GM19238 (cell line): ENCODE results near the gene ASB10.

ENCODE experiments used
- DNase-seq: peaks from one replicate; pipeline ENCODE4 v3.0.0; 2011; ENCODE audit warnings: low spot score; ENCODE audit not compliant: insufficient read length

Gene ASB10

DNA sequence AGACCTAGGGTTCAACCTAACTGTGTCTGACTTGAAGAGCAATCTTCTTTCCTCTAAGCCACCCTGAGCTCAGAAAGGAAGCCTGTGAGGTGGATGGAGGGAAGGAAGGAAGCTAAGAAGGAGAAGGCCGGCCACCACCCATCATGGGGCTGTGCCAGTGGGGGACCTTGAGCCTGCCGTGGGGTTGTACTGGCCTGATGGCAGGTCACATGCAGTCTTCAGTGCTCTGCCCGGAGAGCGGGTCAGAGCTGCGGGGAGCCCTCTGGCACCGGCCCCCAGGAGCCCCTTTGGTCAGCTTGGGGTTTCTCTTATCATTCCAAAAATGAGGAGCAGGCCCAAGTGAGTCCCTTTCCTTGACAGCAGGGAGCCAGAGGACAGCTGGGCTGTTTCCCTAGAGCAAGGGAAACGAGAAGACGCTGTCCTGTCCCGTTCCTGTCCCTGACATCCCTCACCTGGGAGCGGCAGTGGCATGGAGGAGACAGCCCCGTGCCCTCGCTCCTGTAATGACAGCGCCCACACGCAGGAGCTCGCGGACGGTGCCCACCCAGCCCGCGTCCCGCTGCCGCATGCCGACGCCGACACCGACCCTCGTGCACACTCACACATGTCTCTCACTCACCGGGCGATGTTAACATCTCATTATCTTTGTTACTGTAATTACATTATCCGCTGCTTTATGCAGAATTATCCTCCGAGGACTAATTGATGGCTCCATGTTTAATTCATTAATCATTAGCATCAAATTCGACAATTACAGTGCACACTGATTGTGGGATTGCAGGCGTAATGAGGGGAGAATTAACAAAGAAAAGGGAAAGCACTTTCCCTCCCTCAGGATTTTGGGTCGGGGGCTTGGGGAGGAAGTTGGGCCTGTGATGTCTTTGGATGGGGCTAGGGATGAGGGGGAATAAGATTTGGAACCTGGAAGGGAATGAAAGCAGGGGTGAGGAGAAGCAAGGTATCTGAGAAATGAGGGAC is 50.9 kb downstream of the ASB10 start:
- DNase-seq, result no peak

DNA sequence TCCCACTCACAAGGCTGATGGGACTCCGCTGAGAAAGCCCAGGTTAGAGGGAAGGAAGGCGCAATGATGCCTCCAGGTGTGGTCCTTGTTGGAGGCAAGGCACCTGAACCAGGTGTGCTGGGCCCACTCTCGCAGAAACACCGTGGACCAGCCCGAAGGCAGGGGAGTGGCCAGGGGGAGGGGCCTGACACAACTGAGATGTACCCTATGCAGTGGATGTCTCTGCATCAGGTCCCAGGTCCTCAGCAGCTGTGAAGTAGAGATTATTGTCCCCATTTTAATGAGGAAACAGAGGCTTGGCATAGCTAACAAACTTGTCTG is 51.6 kb downstream of the ASB10 start:
- DNase-seq, result no peak

DNA sequence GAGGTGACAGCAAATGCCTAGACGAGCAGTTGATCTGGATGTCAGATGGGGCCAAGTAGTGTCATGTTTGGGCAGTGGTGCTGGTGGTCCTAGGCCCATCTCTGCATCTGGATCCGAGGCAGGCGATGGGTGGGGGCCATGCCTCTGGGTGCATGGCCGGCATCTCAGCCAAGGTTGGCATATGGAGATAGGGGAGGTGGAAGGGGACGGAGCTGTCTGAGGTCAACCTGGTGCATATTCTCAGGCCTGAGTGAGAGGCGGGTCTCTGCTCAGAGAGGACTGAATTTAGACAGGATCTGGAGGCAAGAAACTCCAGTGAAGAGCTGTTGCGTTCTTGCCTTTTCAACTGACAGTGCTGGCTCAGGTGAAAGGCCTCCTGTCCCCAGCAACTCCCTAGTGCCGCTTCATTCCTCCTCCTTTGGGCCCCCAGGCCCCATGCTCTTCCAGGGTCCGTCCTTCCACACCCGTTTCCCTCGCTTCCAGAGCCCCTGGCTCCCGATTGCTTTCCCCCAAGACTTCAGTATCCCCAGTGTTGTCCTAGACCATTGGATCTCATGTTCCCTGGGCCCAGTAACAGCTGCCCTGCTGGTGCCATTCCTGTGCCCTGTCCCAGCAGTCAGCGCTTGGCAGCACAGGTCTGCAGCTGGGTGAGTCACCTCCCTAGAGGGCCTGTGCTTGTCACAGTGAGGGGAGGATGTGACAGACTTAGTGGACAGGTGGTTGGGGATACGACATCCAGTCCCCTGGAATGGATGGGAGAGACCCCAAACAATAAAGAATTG is 52.1 kb downstream of the ASB10 start:
- no peak for DNase-seq

DNA sequence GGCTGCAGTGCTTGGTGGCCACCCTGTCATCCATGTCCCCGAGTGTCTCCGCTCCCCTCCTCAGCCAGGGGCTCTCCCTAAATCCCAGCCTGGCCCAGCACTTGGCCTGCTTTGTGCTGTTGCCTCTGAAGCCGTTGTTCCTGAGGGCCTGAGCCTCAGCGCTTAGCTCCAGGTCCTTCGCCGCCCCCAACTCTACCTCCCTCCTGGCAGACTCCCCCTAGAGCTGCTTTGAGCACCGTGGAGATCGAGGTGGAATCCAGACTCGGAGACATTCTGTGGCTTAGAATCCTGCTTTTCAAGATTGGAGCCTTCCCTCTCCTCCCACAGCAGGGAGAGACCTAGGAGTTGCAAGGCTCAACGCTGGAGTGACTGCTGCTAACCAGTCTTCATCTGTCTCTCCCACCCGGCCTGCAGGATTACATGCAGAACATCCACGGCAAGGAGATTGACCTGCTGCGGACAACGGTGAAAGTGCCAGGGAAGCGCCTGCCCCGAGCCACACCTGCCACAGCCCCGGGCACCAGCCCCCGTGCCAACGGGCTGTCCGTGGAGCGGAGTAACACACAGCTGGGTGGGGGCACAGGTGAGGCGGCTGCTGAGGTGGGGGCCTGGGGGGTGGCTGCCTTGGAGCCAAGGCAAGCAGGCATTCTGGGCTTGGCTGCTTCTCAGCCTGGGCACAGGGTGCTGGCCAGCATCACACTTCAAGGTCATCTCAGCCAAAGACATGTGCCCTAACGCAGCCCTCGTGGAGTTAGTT is 52.9 kb downstream of the ASB10 start:
- DNase-seq, result no peak

DNA sequence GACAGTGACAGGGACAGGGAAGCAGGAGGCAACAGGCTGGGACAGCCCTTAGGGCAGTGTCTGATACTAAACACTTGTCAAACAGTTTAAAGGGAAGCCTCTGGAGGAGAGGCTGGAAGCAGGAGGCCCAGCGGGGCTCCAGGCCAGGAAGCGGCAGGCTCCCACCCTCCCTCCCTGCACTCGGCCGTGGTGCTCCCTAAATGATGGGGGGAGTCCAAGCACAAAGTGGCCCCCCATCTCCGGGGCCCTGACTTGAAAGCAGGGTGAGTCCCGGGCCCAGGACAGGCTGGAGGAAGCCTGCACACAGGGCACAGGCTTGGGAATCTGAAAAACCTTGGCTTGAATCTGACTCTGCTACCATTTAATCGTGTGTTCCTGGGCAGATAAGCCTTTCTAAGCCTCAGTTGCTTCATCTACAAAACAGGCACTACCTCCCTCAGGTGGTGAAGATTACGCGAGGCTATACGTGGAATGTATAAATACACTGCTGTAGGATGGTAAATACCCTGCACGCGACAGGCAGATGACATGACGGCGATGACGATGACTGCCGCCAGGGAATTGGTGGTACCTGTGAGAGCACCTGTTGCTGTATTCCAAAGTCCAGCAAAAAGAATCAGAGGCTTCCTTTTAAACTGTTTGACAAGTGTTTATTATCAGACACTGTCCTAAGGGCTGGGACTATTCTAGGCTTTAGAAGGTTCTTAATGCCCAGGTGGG is 53.6 kb downstream of the ASB10 start:
- DNase-seq, result no peak

DNA sequence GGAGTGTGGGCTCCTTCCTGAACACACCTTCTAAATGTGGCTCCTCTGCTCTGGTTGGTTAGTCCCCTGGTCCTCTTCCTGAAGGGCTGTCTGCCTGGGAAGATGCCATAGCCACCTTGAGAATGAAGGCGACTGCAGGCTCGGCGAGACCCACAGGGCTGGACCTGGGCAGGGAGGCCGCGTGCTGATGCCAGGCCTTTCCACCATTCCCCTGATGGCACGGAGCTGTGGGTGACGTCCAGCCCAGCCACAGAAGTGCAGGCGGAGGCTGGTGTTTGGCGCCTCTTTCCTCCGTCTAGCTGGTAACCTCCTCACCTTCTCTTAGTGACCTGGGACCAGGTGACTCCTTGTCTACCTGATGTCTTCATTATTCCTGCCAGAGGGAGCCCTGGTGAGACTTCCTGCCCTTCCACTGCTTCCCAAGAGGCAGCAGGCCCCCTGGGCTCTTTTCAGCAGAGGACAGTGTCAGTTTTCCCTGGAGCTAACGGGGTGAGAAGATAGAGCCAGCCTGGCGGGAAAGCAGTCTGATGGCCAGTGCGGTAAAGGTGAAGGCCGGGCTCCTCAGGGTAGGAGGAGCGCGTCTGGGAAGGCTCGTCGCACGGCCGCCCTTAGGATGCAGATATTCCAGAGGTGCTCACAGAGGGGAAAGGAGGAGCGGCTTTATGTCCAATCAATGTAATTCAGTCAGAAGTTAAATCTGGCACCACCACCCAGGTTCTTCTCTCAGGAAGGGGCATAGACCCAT is 54.4 kb downstream of the ASB10 start:
- no peak for DNase-seq

DNA sequence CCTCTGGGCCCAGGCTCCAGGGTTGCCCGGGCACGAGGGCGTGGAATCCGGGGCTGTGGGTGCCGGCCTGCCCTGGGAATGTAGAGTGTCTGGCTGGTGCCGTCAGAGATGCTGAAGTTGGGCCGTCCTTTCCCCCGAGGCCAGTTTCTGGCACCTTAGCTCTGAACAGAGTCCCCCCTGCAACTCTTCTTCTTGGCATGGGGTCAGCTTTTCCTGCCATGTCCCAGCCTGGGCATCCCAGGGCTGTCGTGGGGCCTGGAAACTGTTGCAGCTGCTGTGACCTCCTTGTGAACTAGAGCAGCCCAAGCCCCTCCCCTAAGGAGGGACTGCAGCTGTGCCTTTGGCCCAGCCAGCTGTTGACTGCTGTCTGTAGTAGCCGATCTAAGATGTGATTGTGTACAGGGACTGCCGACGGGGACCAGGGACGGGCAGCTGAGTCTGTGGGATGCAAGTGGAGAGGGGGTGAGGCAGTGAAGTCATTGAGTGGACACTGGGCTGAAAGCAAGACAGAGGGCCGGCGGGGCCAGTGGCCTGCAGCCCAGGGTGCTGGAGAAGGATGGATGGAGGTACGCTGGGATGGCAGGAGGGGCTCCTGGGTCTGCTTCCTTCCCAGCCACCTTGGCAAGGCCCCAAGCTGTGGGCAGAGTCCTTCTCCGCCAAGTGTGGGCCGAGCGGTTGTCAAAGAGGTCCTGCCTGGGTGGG is 55.3 kb downstream of the ASB10 start:
- no peak for DNase-seq

DNA sequence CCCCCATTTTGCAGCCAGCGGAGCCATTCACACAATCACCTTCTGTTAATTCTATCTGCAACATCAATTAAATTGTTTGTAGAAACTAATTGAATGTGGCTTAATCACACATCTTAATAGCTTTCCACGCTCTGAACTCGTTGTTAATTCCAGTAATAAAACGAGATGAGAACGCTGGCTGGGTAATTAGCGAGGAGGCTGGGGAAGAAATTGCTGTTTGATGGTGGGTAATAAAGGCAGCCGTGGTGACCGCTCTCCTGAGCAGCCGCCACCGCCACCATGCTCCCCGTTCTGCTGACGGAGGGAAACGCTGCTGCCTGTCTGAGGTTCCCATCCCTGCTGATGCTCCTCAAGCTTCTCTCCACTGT is 55.8 kb downstream of the ASB10 start:
- DNase-seq, result no peak

DNA sequence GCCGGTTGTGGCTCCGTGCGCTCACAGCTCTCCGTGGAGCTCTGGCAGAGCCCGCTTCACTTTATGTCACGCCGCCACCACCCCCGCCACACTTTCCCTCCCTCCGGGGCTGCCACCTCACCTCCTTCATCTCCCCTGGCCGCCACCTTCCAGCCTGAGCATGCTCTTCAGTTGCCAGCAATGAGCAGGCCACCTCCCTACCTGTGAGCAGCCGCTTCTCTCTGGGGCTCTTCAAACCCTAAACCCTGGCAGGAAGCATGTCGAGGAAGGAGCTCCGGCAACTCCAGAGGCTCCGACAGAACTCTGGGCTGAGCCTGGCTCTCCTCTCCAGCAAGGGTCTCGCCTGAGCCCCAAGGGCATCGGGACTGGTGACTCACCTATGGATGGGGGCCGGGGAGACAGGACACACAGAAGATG is 56.3 kb downstream of the ASB10 start:
- DNase-seq, result no peak

DNA sequence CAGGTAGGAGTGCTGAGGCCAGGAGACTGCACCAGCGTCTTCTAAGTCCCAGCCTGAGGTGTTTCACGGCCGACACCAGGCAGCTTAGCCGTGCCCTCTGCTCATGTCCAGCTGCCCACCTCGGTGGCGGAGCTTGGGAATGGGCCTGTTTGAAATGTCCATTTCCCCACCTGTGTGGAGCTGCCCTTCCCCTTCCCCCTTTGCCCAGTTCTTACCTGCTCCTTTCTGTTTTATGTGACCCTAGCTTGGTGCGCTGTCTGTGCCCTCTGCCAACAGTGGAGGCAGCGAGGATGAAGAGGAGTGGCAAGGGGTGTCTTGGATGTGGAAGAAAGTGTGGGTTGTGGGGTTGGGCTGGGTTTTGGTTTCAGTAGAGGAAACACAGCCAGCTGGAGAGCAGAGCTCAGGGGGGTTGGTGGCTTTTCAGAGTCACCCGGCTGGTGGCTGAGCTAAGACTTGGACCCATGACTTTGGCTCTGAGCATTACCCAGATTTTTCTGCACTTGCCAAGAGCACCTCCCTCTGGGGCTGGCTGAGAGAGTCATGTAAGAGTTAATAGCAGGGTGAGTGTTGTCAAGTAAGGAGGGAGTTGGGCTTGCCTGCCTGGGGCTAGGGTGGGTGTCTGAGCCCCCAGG is 57.0 kb downstream of the ASB10 start:
- no peak for DNase-seq

DNA sequence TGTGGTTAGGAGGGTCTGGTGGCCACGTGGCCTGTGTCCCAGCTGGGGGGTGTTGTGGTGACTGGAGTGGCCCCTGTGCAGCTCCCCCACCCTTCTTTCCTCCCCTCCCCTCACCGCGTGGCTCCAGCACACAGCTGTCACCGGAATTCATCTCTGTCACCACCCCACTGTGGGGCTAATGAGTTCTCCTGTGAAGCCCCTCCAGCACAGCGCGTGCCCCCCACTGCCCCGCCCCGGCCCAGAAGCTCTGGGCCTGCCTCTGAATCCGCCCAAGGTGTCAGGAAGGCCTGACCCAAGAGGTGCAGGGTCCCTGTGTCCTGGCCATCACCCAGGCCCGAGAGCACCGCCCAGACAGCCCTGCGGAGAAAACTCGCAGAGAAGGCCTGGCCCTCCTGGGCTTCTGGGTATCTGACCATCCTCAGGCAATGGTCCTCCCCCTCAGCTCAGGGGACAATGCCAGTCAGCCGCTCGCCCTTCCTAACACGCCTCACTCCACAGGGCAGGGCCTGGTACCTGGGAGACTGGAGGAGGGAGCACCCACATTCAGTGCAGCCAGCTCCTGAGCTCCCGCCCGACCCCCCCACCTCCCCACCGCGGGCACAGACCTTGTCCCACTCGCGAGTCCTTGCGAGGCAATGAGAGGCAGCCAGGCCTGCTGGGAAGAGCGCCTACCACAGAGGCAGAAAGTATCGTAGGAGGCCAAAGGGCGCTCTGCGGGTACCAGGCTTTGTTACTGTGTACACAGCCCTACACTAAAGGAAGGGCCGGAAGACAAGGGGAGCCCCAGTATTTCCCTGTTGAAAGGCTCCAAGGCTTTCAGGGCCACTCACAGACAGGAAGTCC is 57.7 kb downstream of the ASB10 start:
- no peak for DNase-seq

DNA sequence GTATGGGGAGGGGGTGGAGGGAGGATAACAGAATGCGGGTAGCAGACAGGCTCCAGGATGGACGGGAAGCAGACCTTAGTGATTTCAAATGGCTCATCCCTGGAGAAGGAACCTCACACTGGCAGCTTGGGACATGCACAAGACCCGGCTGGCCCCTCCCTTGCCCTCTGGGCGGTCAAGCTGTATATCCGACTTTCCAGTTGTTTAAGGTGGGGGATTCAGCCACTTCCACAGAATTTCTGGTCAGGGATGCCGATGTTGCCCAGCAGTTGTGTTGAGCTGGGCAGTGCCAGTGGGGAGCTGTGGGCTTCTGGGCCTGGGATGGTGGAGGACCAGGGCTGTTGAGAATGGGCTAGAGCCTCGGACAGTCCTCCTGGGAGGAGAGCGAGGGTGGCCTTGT is 58.3 kb downstream of the ASB10 start:
- no peak for DNase-seq

DNA sequence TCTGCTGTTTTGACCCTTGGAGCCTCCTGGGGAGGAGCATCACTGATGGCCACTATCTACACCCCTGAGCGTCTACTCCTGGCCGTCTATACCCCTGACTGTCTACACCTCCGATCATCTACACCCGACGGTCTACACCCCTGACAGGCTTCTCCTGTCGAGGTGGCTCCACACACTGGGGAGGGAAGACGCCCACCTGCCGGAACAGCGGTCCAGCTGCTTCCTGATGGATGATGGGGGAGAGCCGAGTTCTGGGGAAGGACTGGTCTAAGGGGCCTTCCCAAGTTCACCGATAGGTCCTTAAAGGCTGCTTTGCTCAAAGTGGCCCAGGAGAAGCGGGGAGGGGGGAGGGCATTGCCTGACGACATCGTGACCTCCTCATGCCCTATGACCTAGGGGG is 58.9 kb downstream of the ASB10 start:
- DNase-seq, result no peak

DNA sequence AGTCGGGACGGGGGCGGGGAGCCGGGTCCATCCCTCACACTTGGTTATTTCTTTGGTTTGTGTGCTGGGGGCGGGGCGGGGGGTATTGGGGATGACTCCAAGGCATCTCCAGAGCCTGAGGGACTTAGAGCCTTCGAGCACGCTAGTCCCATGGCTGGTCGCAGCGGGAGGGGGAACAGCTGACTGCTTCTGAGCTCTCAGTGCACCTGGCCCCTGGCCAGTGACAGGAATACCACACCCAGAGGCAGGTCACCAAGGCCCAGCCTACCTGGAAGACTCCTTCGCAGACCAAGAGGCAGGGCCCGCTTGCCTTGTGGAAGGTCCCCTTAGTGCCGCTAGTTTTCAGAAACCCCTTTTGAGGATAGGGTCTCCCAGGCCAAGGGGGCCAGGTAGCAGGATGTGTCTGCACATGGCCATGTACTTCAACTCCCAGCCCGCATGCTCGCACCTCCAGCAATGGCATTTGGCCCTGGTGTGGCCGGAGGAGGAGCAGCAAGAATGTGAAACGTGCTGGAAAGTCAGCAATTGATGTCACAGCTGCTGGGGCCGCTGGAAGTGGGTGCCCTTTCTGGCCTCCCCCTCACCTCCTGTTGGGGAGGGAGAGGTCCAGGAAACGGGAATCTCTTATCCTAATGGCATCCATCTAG is 60.4 kb downstream of the ASB10 start:
- DNase-seq, result no peak

DNA sequence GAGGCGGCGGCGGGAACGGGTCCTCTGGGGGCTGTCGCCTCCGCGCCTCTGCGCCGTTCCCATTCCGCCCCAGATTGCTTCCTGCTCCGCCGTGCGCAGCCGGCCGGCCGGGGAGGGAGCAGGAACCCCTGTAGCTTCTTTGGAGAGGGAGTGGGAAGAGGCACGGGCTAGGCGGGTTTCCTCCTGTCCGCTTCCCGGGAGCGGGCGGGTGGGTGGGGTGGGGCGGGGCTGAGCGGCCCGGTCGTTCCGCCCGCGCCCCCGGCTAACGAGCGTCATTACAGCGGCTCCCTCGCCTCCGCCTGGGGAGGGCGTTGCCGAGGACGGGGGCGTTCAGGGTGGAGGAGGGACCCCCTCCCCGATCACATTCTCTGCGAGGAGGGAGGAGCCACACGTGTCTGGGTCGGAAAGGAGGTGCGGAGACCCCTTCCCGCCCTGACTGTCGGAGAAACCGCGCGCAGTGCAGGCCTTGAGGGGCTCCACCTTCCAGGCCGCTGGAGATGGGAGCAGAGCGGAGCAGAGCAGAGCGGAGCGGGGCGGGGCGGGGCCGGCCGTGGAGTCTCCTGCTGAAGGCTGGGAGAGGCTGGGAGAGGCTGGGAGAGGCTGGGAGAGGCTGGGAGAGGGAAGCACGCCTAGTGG is 61.1 kb downstream of the ASB10 start:
- no peak for DNase-seq
